ENCODE data around the gene MAN2B2.

Gene MAN2B2

GRCh38 chr4:6596948-6597347 lies 22.0 kb downstream of the MAN2B2 start:
- no peak overlapping the region for H3K4me3 ChIP-seq (ENCODE audit: low read depth, low read length)
- POLR2A ChIA-PET = no interaction called here
- CTCF ChIA-PET = no interaction called here
- no peak for DNase-seq (ENCODE audit: low read depth, low spot score)
- TF ChIP-seq CTCF (IDR thresholded peaks at IDR 0.05; ENCODE audit: insufficient read depth, low read length, missing control alignments) = no peak

- DNase-seq (ENCODE audit: low read depth, low spot score) = no peak
- ChIA-PET POLR2A (interaction anchor here (0.6 kb wide), 1 partner anchor 35 kb away, joined by 3 read pairs; no protein-coding TSS in a partner anchor), CTCF (interaction anchor here (0.6 kb wide), 1 partner anchor 9 kb away, joined by 3 read pairs; no protein-coding TSS in a partner anchor)
- H3K4me3 ChIP-seq (ENCODE audit: low read depth, low read length) = no peak overlapping the region
- no peak for TF ChIP-seq CTCF (IDR thresholded peaks at IDR 0.05; ENCODE audit: insufficient read depth, low read length, missing control alignments)
Observed at GRCh38 chr4:6598127-6598526, 23.1 kb downstream of the MAN2B2 start.

- no peak for TF ChIP-seq CTCF (IDR thresholded peaks at IDR 0.05; ENCODE audit: insufficient read depth, low read length, missing control alignments)
Observed at GRCh38 chr4:6598641-6599040, 23.7 kb downstream of the MAN2B2 start.

GRCh38 chr4:6601661-6602250 lies 26.8 kb downstream of the MAN2B2 start:
- ChIA-PET CTCF (no interaction called here), POLR2A (no interaction called here)
- H3K4me3 ChIP-seq (ENCODE audit: low read depth, low read length) = no peak overlapping the region
- DNase-seq (ENCODE audit: low read depth, low spot score) = no peak
- TF ChIP-seq CTCF (IDR thresholded peaks at IDR 0.05; ENCODE audit: insufficient read depth, low read length, missing control alignments) = no peak

More at GRCh38 chr4:6598641-6599040, 23.7 kb downstream of the MAN2B2 start:
- ChIA-PET CTCF (no interaction called here), POLR2A (interaction anchor here (0.6 kb wide), 1 partner anchor 34 kb away, joined by 3 read pairs; no protein-coding TSS in a partner anchor)
- no peak overlapping the region for H3K4me3 ChIP-seq (ENCODE audit: low read depth, low read length)
- no peak for DNase-seq (ENCODE audit: low read depth, low spot score)

- no peak overlapping the region for H3K4me3 ChIP-seq (ENCODE audit: low read depth, low read length)
- POLR2A ChIA-PET = no interaction called here
- DNase-seq (ENCODE audit: low read depth, low spot score) = no peak
- TF ChIP-seq CTCF (IDR thresholded peaks at IDR 0.05; ENCODE audit: insufficient read depth, low read length, missing control alignments) = no peak
- CTCF ChIA-PET = no interaction called here
Observed at GRCh38 chr4:6602289-6602688, 27.3 kb downstream of the MAN2B2 start.

GRCh38 chr4:6603128-6603527 lies 28.1 kb downstream of the MAN2B2 start:
- POLR2A ChIA-PET = no interaction called here
- no peak for TF ChIP-seq CTCF (IDR thresholded peaks at IDR 0.05; ENCODE audit: insufficient read depth, low read length, missing control alignments)
- CTCF ChIA-PET = no interaction called here
- no peak for DNase-seq (ENCODE audit: low read depth, low spot score)
- H3K4me3 ChIP-seq (ENCODE audit: low read depth, low read length) = no peak overlapping the region

All from AG04449 (cell line).